HG03575 (cell line): ENCODE measurements around the gene ARHGAP15.
"Not testable (repeated sequence)": the region's sequence is repeated elsewhere in the genome, so short reads cannot be mapped to it uniquely, and the experiment has no call there.

ENCODE experiments used
- ATAC-seq: cut with Tn5 transposase; IDR thresholded peaks from one replicate; pipeline ENCODE4 v1.9.1; 2021; ENCODE audit not compliant: unreplicated experiment, insufficient number of reproducible peaks, low FRiP score; ENCODE audit errors: extremely low read depth

The ARHGAP15 gene

GRCh38 chr2:143128681-143129580 lies at the start of gene ARHGAP15:
ARHGAP15 (plus strand) TSS chr2:143129419.
- peak; percentile 76 for ATAC-seq

DNA sequence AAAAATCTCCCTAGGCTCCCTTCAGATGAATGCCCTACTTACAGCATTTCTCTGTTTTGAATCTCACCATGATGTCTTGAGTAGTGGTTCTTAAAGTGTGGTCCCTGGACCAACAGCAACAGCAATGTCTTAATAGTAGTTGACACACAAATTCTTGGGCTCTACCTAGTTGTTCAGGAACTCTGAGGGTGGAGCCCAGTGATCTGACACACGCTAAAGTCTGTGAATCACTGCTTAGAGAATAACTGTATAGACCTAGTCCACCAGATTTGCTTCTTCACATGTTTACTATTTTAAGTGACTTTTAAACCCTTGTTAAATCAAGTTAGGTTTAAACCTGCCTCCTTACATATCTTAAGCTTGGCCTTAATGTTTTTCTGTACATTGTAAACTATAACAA lies 47.6 kb upstream of the ARHGAP15 start:
- no peak for ATAC-seq

- no peak for ATAC-seq
Observed at GRCh38 chr2:143083636-143084035, 45.6 kb upstream of the ARHGAP15 start.

DNA sequence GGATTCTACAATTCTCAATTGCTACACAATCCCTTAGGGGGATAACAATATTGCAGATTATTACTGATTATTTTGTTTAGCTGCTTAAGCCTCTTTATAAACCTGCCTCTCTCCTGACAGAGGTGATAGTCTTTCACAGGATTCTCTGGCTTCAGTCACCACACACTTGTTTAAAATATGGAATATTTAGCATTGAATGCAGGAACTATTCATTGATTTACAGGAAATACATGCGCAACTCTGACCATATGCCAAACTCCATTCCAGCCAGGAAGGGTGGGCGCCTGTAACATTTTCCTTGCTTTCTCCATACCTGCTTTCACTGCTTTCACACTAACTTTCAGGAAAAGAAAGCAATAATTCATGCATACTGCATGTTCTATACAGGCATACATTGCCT lies 44.8 kb upstream of the ARHGAP15 start:
- no peak for ATAC-seq

GRCh38 chr2:143085125-143085784 lies 44.0 kb upstream of the ARHGAP15 start:
- peak; percentile 39 for ATAC-seq

- no peak for ATAC-seq
Observed at GRCh38 chr2:143087033-143087432, 42.2 kb upstream of the ARHGAP15 start.

DNA sequence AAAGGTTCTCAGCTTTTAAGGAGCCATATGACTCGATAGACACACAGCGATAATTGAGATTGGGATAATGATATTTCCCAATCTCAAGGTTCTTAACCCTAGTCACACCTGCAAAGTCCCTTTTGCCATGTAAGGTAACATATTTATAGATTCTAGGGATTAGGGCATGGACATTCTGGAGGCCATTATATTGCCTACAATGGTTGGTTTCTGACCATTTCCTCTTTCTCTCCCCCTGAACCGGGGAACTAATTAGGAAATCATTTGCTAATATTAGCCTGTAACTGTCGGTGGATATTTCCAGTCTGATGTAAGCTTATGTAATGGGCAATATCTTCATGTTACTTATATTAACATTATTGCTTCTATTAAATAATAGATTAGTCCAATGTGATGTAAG lies 40.8 kb upstream of the ARHGAP15 start:
- no peak for ATAC-seq

GRCh38 chr2:143089520-143089919 lies 39.7 kb upstream of the ARHGAP15 start:
- ATAC-seq = not testable (repeated sequence)

DNA sequence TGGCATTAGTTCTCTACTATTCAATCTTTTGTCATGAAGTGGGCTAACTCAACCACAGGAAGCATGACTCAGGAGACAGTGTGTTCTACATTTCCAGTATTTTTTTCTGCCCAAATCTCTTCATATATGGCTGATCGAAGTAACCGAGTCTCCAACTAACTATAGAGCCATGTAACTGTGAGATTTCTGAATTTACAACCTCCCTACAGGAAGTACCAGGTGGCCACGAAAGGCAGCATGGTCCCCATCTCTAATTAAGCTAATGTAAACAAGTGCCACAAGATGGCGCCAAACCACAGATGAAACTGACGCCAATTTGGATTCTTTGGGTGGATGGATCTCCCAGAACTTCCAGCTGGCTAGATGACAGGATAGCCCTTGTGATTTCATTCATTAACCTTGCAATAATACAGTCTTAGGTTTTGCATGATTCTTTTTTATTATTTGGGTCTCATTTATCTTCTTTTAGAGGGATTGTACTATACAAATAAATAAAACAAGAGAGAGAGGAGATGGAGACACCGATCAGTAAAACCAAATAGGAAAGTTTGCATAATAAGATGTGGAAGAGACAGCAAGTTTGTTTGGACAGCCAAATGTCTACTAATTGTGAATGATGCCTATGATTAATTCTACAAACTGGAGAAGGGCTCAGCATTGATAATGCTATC lies 18.3 kb upstream of the ARHGAP15 start:
- peak; percentile 85 for ATAC-seq

GRCh38 chr2:143117225-143117624 lies 12.0 kb upstream of the ARHGAP15 start:
- ATAC-seq = no peak

DNA sequence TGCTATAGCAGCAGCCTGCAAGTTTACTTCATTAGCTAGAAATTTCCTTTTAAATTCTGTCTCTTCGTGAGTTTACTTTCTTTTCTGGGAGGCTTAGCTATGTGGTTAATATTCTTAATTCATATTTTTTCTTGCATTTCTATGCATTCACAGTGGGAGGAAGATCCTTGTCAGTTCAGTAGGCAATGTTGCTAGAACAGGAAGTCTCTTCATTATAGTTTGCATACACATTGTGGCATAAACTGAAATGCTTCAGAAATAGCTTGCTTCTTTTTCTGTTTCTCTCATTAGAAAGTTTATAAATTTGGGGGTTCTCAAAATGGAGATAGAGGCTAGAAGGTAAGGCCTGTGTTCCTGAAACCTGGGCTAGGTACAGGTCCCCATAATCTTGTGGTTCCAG lies 8.1 kb upstream of the ARHGAP15 start:
- no peak for ATAC-seq

DNA sequence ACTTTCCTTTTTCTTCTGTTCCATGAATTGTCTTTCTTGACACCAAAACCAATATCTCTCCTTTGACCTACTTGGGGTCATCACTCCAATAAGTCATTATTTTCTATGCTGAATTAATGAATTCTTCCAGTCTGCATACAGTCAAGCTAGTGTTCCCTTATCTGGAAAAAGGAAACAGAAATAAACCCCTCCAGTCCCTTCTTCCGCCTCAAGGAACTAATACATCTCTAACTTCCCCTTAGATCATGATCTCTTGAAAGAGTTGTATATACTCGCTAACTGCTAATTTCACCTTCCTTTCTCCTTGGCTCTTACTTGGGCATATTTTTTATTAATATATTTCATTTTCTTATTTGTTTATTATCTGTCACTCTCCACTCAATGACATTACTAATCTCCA lies 7.3 kb upstream of the ARHGAP15 start:
- no peak for ATAC-seq

DNA sequence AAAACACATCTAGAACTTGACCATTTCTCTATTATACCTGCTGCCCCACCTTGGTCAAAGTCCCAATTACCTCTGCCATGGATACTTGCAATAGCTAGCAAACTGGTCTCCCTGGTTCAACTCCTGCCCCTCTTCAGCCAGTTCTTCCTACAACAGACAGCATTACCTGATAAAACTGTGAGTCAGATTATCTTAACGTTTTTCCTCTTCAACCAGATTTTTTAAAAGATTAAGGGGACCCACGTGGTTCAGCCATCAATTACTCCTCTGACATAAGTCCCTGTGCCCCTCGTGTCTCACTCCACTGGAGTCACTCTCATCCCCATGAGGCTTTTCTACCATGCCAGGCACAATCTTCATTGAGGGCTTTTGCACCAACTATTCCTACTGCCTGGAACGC lies 5.3 kb upstream of the ARHGAP15 start:
- ATAC-seq = no peak

- no peak for ATAC-seq
Observed at GRCh38 chr2:143124445-143124844, 4.8 kb upstream of the ARHGAP15 start.

DNA sequence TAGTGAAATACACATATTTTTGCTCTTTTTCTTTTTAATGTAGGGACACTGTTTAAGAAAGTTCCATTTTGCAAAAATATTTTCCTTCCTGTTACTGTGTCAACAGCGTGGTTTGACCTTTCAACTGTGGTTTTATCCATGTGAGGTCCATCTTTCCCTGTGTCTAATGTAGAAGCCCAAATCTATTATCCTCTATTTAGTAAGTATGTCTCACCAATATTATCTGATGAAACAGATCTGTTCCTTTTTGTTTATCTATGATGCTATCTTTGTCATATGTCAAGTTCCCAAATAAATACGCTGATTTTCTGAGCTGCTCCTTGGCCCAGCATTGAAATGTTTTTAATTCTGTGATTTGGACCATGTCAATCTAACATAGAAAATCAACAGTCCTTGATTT lies 3.5 kb upstream of the ARHGAP15 start:
- ATAC-seq = no peak

- ATAC-seq = peak; percentile 26
Observed at GRCh38 chr2:143132355-143132754, 3.1 kb downstream of the ARHGAP15 start.

GRCh38 chr2:143133783-143134182 lies 4.6 kb downstream of the ARHGAP15 start:
- ATAC-seq = no peak

GRCh38 chr2:143138292-143138691 lies 9.1 kb downstream of the ARHGAP15 start:
- ATAC-seq = no peak

DNA sequence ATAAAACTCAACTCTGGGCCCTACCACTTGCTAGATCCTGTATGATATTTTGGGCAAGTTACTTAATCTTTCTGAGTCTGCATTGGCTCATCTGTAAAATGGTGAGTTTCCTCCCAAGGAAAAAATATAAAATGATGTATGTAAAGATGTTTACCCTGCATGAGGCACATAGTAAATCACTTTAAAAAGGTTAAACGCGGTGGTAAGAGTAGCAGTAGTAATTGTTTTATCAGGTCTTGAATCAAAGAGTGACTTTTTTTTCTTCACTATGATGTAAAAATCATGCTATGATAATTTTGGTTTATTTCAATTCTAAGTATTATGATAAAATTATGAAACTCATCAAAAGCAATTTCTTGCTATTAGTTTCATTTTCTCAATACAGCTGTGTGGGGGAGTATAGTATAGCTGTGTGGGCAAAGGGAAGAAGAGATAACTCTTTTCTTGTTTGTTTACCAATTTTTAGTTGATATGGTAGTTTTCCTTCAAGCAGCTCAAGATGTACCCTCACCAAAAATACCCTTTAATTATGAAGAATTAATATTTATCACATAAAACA lies 10.7 kb downstream of the ARHGAP15 start:
- ATAC-seq = no peak
